T-helper 22 cell (primary cell): ENCODE results near the gene REEP1.
"Not testable (repeated sequence)": the region's sequence is repeated elsewhere in the genome, so short reads cannot be mapped to it uniquely, and the experiment has no call there.

Source experiments
- DNase-seq: peaks from one replicate; pipeline ENCODE4 v3.0.0-alpha.2; 2020; ENCODE audit warnings: low read depth

The REEP1 gene

DNA sequence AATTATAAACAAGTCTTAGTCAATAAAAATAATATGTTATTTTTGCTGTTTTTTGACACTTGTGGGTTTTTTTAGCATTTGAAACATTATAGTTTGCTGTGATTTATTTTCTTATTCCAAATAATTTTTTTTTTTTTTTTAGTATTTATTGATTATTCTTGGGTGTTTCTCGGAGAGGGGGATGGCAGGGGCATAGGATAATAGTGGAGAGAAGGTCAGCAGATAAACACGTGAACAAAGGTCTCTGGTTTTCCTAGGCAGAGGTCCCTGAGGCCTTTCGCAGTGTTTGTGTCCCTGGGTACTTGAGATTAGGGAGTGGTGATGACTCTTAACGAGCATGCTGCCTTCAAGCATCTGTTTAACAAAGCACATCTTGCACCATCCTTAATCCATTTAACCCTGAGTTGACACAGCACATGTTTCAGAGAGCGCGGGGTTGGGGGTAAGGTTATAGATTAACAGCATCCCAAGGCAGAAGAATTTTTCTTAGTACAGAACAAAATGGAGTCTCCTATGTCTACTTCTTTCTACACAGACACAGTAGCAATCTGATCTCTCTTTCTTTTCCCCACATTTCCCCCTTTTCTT lies 8.5 kb upstream of the REEP1 start:
- not testable (repeated sequence) for DNase-seq

DNA sequence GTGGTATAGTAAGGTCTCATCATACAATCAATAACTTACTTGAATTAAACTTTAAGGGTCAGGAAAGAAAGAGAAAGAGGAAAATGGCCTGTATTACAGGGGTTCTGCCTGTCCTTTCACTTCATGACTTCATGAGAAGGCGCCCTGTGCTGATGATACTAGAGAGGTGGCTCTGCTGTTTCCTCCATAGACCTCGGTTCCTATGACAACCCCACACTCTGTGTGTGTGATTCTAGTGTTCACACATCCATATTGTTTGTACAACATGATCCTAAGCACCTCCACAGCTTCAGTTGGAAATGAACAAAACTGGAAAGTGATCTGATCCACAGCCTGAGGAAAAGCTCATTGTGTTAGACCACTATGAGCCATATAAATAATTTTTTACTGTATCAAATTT lies 7.0 kb upstream of the REEP1 start:
- DNase-seq, result no peak

DNA sequence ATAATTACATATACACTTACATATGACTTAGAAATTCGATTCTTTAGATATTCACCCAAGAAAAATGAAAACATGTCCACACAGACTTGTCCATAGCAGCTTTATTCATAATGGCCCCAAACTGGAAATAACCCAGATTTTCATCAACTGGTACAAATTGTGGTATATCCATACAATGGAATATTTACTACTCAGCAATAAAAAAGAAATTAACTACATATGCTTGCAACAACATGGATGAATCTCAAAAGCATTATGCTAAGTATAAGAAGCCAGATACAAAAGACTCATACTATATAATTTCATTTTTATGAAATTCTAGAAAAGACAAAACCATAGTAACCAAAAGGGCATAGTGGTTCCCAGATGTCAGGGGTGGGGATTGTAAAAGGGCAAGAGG lies 5.1 kb upstream of the REEP1 start:
- no peak for DNase-seq

DNA sequence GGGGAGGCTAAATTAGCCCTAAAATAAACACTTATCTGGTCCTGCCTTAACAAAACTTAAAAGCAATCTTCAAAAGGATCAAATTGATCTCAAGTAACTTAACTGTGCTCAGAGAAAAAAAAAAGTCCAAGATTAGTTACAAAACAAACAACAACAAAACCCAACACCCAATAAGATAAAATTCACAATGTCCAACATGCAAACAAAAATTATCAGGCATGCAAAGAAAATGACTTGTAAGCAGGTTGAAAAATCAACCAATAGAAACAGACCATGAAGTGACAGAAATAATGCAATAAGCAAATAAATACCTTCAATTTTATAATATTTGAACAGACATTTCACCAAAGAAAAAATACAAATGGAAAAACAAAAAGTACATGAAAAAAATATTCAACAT lies 4.0 kb upstream of the REEP1 start:
- DNase-seq, result no peak

DNA sequence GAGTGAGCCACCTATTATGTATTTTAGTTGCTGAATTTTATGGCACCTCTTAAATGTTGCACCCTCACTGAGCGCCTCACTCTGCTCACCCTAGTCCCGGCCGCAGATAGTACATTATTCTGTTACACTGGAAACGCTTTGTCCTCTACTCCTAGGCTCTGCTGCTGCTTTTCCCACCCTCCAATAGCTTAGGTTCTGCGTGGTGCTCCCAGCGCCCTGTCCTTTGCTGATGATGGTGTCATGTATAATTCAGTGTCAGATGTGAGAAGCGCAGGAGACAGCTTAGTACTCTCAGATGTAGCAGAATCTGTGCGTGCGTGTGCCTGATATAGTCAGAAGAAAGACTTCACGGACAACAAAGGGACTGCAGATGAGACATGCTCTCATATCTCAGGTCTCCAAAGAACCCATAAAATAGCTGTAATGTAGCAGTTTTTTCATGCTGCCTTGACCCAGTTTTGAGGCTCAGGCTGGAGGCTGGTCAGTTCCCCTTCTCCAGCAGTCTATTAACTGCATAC lies 1.4 kb upstream of the REEP1 start:
- no peak for DNase-seq

DNA sequence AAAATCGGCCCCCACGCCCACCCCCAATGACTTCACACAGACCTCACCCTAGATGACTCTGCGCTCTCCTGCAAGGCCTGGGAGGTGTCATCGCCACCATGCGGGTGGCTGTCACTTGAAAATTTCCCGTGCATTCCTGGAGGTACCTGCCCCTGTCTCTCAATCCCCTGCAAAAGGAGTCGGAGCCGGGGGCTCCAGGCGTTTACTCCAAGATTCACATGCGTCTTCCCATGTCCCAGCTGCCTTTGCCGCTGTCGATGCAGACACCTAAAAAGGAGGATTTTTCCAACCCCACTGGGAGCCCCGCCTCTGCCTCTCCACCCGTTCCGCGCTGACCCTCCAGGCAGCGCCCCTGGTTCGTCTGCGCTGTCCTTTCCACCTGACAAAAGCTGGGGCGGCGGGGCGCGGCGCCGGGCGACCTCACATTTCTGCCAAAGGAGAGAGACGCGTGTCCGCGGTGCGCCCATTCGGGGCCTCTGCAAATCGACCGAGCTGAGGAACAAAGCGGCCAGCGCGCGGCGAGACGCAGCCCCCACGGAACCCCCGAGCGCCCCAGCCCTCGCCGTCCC lies 667 bp downstream of the REEP1 start:
- no peak for DNase-seq

DNA sequence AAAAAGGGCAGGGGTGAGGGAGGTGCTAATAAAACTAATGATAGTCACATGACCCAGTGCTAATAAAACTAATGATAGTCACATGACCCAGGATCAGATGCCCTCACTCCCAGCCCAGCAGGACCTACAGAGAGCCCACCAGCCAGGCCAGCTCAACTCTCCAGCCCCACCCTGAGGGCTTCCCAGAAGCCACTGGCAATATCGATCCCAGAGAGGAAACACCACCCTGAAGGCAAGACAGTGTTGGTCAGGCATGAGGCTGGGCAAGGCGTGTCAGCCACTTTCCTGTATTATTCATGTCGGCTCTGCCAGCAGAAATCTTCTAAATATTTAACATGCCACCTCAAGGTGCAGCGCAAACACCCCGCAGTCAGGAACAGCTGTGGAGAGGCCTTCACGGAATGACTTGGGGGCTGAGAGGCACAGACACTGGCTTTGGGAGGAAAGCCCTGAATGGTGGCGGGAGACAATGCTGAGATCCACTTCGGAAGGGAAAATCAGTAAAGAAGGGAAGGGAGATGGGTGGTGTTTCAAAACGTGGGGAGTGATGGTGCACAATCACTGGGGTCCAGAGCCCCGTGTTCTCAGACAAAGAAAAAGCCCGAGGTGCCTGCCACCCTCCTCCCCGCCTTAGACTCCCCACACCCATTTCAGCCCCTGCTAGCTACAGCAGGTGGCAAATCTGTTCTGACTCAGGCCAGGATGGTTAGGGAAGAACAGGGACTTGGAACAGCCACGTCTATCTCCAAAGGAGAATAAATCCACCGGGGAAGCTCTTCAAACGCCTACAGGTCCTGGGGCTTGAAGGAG lies 1.4 kb downstream of the REEP1 start:
- no peak for DNase-seq

DNA sequence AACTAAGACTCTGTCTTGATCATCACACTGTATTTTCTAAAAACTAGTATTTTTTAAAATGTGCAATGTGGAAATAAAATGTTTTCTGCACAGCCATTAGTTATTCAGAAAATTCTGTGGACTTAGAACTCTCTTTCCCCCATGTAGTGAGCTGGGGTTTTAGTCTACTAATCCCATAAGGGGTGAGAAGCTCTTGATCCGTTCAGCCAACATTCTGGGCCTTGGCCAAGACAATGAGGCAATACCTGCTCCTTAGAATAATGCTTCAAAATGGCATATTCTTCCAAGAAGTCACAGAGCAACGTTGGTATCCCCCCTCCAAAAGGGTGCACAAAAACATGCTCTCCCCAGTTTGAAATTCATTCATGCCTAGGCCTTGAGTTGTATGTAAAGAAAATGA lies 4.0 kb downstream of the REEP1 start:
- DNase-seq, result no peak

DNA sequence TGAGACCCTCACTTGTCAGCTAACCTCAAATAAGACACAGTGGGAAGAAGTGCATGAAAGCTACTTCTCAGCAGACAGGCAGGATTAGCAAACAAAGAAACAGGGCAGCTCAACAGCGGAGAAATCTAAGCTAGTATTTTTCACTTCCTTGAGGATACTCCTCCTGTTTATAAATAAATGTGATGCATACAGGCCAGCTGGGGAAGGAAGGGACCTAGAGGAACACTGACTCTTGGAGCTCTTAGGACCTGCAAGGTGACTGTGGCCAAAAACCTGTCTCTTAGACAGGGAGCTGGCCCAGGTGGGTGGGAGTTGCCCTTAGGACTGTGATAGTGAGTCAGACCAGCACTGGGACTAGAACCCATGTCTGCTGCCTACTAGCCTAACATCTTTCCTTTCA lies 4.8 kb downstream of the REEP1 start:
- no peak for DNase-seq

DNA sequence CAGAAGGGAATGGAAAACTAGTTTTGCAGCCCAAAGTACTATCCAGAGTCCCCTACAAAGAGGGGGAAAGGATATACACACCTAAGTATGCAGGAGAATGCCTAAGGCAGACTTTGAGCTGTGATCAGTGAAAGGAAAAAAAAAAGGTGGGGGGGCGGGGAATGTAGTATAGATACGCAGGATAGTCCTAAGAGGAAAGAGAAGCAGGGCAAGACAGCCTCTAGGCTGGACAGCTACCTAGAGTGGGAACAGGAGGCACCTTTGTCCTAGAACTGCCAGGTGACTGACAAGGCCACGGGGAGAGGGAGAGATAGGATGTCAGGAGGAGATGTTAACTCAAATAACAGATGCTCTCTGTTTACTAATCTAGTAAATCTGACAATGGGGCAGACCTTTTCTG lies 6.0 kb downstream of the REEP1 start:
- no peak for DNase-seq

DNA sequence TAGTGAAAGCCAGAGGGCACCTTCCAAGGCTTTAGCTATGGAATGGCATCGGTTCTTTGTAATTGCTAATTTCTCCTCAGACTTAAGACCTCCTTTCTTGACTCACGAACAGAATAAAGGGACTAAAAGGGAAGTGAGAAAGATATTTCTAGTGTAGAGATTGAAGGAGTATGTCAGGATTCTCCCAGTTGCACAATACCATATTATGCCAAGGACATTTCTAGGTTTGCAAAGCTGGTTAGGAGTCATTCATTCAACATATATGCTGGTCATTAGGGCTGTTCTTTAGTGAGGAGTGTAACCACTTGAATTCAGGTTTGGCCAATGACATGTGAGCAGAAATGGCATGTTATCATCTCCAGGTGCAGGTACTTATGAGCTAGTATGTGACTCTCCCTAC lies 7.4 kb downstream of the REEP1 start:
- no peak for DNase-seq

DNA sequence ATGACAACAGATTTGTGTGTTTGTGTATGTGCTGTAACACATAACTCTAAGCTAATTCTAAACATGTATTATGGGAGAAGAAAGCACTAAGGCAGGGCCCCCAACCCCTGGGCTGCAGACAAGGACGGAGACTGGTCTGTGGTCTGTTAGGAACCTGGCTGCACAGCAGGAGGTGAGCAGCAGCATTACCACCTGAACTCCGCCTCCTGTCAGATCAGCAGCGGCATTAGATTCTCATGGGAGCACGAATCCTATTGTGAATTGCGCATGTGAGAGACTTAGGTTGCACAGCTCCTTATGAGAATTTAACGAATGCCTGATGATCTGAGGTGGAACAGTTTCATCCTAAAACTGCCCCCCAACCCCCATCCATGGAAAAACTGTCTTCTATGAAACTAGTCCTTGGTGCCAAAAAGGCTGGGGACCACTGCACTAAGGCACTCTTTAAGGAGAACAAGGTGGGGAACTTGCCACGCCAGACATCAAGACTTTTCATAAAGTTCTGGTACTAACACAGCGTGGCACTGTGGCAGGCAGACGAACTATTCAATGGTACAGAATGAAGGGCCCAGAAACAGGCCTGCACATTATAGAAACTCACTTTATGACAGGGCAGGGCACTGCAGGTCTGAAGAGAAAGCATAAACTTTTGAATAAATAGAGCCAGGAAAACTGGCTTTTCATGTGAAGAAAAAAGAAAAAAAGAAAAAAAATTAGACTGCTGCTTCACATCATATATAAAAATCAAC lies 14.0 kb downstream of the REEP1 start:
- DNase-seq, result no peak

DNA sequence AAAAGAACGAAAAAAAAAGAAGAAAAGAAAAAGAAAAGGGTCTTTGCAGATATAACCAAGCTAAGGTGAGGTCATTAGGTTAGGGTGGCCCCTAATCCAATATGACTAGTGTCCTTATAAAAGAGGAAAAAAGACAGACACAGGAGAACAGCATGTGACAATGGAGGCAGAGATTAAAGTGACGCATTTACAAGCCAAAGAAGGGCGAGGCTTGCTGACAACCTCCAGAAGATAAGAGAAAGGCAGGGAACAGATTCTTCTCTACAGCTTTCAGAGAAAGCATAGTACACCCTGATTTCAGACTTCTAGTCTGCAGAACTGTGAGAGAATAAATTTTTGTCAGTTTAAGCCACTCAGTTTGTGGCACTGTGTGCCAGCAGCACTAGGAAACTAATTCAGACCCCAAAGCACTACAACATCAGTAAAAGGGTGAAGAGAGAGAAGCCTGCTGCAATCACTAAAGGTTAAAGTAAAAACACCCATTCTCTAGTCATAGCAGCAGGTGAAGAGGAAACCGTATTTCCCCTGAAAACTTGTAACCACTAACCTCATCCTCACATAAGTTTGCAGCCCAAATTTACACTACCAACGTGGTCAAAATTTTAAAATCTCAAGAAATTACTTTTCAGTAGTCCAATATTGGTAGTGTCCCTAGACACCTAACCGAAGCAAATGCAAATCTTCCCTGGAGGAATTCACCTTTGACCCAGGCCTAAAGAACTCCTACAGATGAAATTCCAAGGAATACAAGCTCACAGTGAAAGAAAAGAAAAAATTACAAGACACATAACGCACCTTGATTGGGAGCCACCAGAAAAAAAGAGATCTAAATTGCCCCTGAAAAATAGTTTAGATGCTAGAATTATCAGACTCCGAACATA lies 17.5 kb downstream of the REEP1 start:
- no peak for DNase-seq

DNA sequence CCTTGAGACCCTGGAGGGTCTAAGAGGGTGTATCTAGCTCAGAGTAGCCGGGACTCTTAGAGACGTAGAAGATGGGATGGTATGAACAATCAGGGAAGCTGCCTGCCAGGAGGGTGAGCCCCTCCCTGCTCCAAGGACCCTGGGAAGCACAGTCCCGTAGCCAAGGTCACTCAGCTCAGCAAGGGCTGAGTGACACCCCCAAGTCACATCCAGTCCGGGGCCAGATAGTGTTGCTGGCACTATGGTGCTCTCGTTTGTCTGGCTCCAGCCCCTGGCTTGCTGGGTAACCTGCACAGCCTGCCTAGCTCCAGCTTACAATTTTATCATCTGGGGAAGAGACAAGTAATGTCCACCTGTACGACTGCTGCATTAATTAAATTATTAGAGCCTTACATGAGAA lies 22.3 kb downstream of the REEP1 start:
- no peak for DNase-seq

DNA sequence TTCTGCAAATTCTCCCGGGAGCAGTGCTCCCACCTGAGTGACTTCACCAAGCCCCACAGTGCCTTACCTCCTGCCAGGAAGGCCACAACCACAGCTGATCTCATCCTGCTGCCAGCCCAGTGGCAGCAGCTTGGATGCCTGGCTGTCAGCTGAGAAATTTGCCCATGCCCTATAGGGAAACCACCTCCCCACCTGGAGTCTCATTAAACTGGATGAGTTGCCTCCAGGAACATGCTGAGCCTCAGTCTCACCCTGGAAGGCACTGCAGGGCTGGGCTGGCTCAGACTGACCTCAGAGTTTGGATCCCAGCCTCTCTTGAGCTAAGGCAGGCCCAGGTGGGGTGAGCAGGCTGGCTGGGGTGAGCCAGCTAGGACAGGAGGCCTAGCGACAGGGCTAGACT lies 23.3 kb downstream of the REEP1 start:
- no peak for DNase-seq

DNA sequence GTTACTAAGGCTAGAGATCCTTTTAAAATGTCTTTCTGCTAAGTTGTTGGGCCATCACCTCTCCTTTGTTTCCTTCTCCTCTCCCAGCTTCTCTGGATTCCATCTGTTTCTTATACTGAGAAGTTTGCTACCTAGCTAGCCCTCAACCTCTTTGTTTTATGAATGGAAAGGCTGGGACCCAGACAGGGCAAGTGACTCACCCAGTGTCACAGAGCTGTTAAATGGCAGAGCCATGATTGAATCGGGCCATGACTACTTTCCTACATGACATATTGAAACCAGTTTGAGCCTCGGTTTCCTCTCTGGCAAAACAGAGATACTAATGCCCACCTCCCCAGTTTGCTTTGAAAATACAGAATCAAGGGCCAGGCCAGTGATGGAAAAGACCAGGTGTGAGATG lies 24.1 kb downstream of the REEP1 start:
- DNase-seq, result no peak

DNA sequence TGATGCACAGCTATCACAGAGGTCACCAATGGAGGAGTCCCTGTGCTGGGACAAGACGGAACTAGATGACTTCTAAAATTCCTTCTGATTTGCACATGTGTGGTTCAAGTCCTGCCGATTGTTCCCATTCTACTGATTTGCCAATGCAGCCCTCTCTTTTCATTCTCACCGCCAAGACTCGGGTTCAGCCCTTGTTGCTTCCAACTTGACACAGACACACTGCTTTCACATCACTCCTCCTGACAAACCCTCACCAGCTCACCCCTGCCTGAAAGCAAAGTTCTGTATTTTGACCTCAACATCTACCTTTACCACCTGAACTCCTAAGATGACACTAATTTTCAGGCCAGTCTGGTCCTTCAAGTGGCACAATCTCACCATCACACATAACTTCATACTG lies 25.5 kb downstream of the REEP1 start:
- no peak for DNase-seq

DNA sequence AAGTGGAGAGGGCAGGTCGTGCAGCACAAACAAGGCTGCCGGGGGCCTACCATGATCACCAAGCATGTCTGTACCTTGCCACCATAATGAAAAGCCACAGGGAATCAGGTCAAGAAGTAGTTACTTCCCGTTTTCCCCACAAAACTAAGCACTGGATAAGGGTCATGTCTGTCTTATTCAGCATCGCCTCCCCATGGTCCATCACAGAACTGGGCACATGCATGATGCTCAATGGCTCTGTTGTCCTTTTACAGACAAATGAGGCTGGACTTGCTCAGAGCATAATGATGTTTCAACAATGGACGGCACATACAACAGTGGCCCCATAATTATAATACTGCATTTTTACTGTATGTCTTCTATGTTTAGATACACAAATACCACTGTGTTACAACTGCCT lies 27.5 kb downstream of the REEP1 start:
- DNase-seq, result no peak

DNA sequence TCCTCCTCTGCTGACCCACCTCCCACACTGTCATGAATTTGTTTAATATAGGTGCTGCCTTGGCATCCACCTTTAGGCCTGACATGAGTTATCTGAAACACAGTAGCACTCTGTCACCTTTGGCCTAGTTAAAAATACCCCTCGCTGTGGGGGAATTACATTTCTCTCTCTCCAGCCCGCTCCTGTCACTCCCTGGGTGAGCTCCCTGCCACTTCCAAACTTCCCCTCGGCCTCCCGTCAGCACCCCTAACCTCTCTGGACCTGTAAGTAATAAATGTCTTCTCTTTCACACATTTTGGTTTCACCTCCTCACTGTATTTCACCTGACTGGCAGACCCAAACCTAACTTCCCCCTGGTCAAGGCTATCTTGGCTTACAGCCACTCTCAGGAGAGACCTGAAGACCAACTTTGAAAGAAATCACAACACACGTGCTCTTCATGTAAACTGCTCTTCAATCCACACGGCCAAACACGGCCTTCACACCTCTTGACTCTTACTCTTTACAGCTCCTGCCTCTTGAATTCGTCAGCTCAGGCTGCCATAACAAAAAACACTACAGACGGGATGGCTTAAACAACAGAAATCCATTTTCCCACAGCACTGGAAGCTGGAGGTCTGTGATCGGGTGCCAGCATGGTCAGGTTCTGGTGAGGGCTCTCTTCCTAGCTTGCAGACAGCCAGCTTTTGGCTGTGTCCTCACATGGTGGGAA lies 28.3 kb downstream of the REEP1 start:
- no peak for DNase-seq

DNA sequence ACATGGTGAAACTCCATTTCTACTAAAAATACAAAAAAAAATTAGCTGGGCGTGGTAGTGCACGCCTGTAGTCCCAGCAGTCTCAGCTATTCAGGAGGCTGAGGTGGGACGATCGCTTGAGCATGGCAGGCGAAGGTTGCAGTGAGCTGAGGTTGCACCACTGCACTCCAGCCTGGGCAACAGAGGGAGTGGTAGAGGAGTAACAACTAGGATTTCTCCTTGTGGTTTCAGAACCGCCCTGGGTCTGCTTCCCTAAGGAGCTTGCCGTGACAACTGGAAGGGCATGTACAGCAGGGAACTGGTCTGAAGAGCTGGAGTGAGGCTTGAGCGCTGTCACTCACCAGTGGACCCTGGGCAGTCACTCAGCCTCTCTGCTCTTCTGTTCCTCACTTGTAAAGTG lies 29.1 kb downstream of the REEP1 start:
- DNase-seq, result no peak

DNA sequence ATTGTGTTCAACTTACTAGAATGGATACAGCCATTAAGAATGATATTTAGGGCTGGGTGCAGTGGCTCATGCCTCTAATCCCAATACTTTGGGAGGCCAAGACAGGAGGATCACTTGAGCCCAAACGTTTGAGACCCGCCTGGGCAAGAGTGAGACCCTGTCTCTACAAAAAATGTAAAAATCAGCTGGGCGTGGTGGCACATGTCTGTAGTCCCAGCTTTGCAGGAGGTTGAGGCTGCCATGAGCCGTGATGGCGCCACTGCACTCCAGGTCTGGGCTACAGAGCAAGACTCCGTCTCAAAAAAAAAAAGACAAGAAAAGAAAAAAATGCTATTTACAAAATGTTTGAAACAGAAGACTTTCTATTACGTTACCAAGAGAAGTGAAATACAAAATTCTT lies 30.0 kb downstream of the REEP1 start:
- DNase-seq, result no peak
